GM21825 (cell line): ENCODE data around the gene TMEM39B.
"Not testable (repeated sequence)": the region's sequence is repeated elsewhere in the genome, so short reads cannot be mapped to it uniquely, and the experiment has no call there.

Source experiments
- ATAC-seq: cut with Tn5 transposase; IDR thresholded peaks from one replicate; pipeline ENCODE4 v1.9.1; 2021; ENCODE audit warnings: mild to moderate bottlenecking, moderate library complexity; ENCODE audit not compliant: unreplicated experiment

The TMEM39B gene

GRCh38 chr1:32111789-32112188 lies 39.0 kb downstream of the TMEM39B start:
- ATAC-seq, result no peak

- no peak for ATAC-seq
Observed at GRCh38 chr1:32112806-32113375, 40.2 kb downstream of the TMEM39B start.

GRCh38 chr1:32113436-32113835 lies 40.7 kb downstream of the TMEM39B start:
- ATAC-seq, result not testable (repeated sequence)

GRCh38 chr1:32114420-32114819 lies 41.7 kb downstream of the TMEM39B start:
- ATAC-seq, result no peak

GRCh38 chr1:32115496-32115895 lies 42.8 kb downstream of the TMEM39B start:
- ATAC-seq, result no peak

GRCh38 chr1:32116531-32116930 lies 43.8 kb downstream of the TMEM39B start:
- no peak for ATAC-seq

- ATAC-seq, result no peak
Observed at GRCh38 chr1:32122151-32122550, 49.4 kb downstream of the TMEM39B start.

GRCh38 chr1:32123361-32123760 lies 50.6 kb downstream of the TMEM39B start:
- not testable (repeated sequence) for ATAC-seq

GRCh38 chr1:32125313-32125712 lies 52.6 kb downstream of the TMEM39B start:
- ATAC-seq, result no peak

- no peak for ATAC-seq
Observed at GRCh38 chr1:32126770-32127169, 54.0 kb downstream of the TMEM39B start.

- no peak for ATAC-seq
Observed at GRCh38 chr1:32127409-32128198, 54.9 kb downstream of the TMEM39B start.

- no peak for ATAC-seq
Observed at GRCh38 chr1:32128479-32128878, 55.7 kb downstream of the TMEM39B start.

- no peak for ATAC-seq
Observed at GRCh38 chr1:32128964-32129363, 56.2 kb downstream of the TMEM39B start.

- not testable (repeated sequence) for ATAC-seq
Observed at GRCh38 chr1:32133950-32134280, 61.2 kb downstream of the TMEM39B start.

- ATAC-seq, result no peak
Observed at GRCh38 chr1:32137111-32137510, 64.4 kb downstream of the TMEM39B start.

GRCh38 chr1:32138965-32139364 lies 66.2 kb downstream of the TMEM39B start:
- no peak for ATAC-seq

GRCh38 chr1:32142446-32143301 lies 69.9 kb downstream of the TMEM39B start:
- no peak for ATAC-seq

- not testable (repeated sequence) for ATAC-seq
Observed at GRCh38 chr1:32143302-32143695, 70.6 kb downstream of the TMEM39B start.

- ATAC-seq, result no peak
Observed at GRCh38 chr1:32144033-32144432, 71.3 kb downstream of the TMEM39B start.

GRCh38 chr1:32147799-32148198 lies 75.1 kb downstream of the TMEM39B start:
- not testable (repeated sequence) for ATAC-seq

GRCh38 chr1:32150847-32151246 lies 78.1 kb downstream of the TMEM39B start:
- no peak for ATAC-seq

- ATAC-seq, result no peak
Observed at GRCh38 chr1:32151319-32151787, 78.6 kb downstream of the TMEM39B start.
